Measurements from ENCODE around the gene SP140. TPM values are rescaled to one million over a fixed set of nuclear protein-coding genes. Genes with fewer than 3 reads are reported as not detected.

SP140 gene
- total RNA-seq, 2 donors from 2014 or later: 1.7 to 2.2 TPM

DNA sequence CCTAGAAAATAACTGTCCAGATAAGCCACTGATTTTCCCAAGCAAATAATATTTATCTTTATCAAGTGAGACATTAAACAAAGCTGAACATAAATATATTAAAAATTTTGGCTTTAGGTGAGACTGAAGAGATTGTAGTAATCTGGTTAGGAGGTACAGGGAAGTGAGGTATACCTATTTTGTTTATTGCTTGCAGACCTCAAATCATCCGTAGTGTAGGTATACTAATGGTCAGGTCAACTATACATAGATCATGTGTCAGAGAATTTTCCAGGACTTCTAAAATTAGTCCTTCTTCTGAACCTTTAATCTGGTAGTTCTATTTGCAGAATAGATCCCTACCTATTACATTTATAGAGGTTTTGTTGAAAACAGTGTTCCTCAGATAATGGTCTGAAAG, 41.5 kb downstream of the SP140 start:
- DNase-seq: no peak
- Histone ChIP-seq H3K36me3 (no peaks in the 10 kb centered on the region), H3K27ac (no peak overlapping the region), H3K27me3 (no peaks in the 10 kb centered on the region), H3K9me3 (no peaks in the 10 kb centered on the region), H3K4me3 (no peak overlapping the region), H3K4me1 (no peaks in the 10 kb centered on the region), H3K9ac (ENCODE audit: low read depth in 2 of 2, low read length in 2 of 2) (no peak overlapping the region)
- TF ChIP-seq, protein P1, sequence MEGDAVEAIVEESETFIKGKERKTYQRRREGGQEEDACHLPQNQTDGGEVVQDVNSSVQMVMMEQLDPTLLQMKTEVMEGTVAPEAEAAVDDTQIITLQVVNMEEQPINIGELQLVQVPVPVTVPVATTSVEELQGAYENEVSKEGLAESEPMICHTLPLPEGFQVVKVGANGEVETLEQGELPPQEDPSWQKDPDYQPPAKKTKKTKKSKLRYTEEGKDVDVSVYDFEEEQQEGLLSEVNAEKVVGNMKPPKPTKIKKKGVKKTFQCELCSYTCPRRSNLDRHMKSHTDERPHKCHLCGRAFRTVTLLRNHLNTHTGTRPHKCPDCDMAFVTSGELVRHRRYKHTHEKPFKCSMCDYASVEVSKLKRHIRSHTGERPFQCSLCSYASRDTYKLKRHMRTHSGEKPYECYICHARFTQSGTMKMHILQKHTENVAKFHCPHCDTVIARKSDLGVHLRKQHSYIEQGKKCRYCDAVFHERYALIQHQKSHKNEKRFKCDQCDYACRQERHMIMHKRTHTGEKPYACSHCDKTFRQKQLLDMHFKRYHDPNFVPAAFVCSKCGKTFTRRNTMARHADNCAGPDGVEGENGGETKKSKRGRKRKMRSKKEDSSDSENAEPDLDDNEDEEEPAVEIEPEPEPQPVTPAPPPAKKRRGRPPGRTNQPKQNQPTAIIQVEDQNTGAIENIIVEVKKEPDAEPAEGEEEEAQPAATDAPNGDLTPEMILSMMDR (IDR thresholded peaks at IDR 0.05): no peak
- intact Hi-C loops (cut with DNase I): no loop called here

DNA sequence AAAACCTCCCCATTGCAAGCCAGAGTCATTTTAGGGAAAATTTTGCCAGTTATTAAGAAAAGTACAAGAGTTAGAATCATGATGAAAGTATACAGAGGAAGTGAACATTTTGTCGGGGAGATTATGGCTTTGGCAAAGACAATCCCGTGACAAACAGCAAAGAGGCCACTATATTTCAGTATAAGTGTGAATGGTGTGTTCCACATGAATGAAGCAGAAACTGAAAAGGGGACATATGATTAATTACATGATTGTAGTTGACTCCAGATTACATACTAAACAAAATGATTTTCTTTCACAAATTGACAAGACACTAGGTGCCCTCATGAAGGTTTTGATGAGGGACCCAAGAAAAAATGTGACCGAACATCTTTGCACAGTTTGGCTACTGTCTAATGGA, 42.0 kb downstream of the SP140 start:
- TF ChIP-seq, protein P1 (IDR thresholded peaks at IDR 0.05): no peak
- Histone ChIP-seq H3K27ac (no peak overlapping the region), H3K9ac (ENCODE audit: low read depth in 2 of 2, low read length in 2 of 2) (no peak overlapping the region), H3K9me3 (no peaks in the 10 kb centered on the region), H3K4me1 (no peaks in the 10 kb centered on the region), H3K36me3 (no peaks in the 10 kb centered on the region), H3K27me3 (no peaks in the 10 kb centered on the region), H3K4me3 (no peak overlapping the region)
- DNase-seq: no peak
- intact Hi-C loops (cut with DNase I): no loop called here

DNA sequence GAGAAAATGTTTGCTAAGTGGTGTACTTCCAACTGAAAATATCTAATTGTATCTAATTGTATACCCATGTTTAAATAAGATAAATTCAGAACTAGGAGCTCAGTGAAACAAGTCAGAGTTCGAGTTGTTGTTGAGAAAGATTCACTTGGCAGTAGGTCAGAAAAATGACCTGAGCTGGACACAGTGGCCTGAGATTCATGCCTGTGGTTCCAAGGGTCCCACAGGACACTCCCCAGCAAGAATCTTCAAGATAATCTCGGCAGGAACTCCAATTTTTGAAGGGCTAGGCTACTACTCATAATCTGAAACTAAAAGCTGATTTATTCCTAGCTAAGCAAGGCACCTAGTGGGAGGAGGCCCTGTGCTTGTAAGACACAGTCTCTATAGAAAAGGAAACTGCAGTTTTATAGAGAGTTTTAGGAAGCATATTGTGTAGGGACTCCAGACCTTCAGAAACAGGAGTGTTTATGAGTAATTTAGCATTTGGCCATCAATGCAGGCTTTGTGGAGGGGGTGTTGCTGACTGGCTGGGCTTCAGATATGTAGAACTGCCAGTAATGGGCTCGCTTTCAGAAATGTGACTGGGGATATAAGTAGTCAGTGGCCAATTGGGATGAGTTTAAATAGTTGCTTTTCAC, 43.2 kb downstream of the SP140 start:
- DNase-seq: no peak
- Histone ChIP-seq H3K27me3 (no peaks in the 10 kb centered on the region), H3K9me3 (no peaks in the 10 kb centered on the region), H3K4me3 (no peak overlapping the region), H3K36me3 (no peaks in the 10 kb centered on the region), H3K9ac (ENCODE audit: low read depth in 2 of 2, low read length in 2 of 2) (no peak overlapping the region), H3K4me1 (no peaks in the 10 kb centered on the region), H3K27ac (no peak overlapping the region)
- intact Hi-C loops (cut with DNase I): no loop called here
- TF ChIP-seq, protein P1 (IDR thresholded peaks at IDR 0.05): no peak

DNA sequence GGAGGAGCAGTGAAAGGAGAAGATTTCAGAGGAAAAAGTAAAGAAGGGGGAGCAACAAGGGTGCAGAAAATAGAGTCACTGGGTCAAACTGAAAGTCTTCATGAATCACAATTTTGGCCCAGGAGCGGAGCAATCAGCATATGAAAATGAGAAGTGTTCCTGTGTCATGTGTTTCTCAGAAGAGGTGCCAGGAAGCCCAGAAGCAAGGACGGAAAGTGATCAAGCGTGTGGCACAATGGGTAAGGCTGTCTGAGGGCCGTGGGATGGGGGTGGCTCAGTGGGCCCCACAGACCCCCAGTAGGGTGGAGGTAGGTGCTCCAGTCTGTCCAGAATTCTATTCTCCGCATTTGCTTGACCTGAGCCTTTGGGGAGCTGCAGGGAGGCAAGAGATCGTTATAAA, 44.2 kb downstream of the SP140 start:
- H3K36me3 ChIP-seq: no peaks in the 10 kb centered on the region
- H3K9ac ChIP-seq (ENCODE audit: low read depth in 2 of 2, low read length in 2 of 2): no peak overlapping the region
- H3K27ac ChIP-seq: no peak overlapping the region
- H3K4me1 ChIP-seq: no peaks in the 10 kb centered on the region
- no peak for DNase-seq
- no peaks in the 10 kb centered on the region for H3K27me3 ChIP-seq
- no peaks in the 10 kb centered on the region for H3K9me3 ChIP-seq
- no peak overlapping the region for H3K4me3 ChIP-seq
- intact Hi-C loops (cut with DNase I): no loop called here
- TF ChIP-seq, protein P1 (IDR thresholded peaks at IDR 0.05): no peak

DNA sequence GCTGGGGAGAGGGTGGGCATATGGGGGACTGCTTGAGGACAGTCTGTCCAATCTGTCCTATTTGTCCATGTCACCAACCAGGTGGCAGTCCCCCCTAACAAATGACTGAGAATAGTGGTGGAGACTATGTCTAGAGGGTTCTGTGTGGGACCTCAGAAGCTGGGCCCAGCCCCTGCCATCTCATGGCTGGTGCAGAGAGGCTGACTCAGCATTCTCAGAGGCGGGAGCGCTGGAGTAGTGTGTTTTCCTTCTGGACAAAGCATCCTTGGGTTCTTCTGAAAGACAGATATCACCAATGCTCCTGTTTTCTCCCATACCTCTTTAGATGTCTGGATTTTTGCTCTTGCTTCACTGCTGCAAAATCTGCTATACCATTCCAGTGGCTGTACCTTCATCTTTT, 57.4 kb downstream of the SP140 start:
- Histone ChIP-seq H3K4me3 (no peak overlapping the region), H3K4me1 (no peaks in the 10 kb centered on the region), H3K27me3 (no peaks in the 10 kb centered on the region), H3K27ac (no peak overlapping the region), H3K36me3 (no peaks in the 10 kb centered on the region), H3K9ac (ENCODE audit: low read depth in 2 of 2, low read length in 2 of 2) (no peak overlapping the region), H3K9me3 (no peaks in the 10 kb centered on the region)
- DNase-seq: no peak
- intact Hi-C loops (cut with DNase I): no loop called here
- TF ChIP-seq, protein P1 (IDR thresholded peaks at IDR 0.05): no peak

Data from colonic mucosa (tissue), 4 donors.